Activated CD4-positive, alpha-beta T cell treated with anti-CD3 and anti-CD28 coated beads for 1 hour (primary cell): ENCODE results near the gene SLC2A8.

Experiments used
- DNase-seq: peaks from one replicate; pipeline ENCODE4 v3.0.0-alpha.2; 2020

The SLC2A8 gene

GRCh38 chr9:127403507-127404192 lies 6.7 kb downstream of the SLC2A8 start:
- DNase-seq, result no peak

- no peak for DNase-seq
Measured at GRCh38 chr9:127404631-127405030, 7.7 kb downstream of the SLC2A8 start.

GRCh38 chr9:127405344-127406125 lies 8.6 kb downstream of the SLC2A8 start:
- DNase-seq, result no peak

GRCh38 chr9:127406799-127407491 lies 10.0 kb downstream of the SLC2A8 start:
- no peak for DNase-seq

- no peak for DNase-seq
Measured at GRCh38 chr9:127407492-127407843, 10.5 kb downstream of the SLC2A8 start.

- DNase-seq, result no peak
Measured at GRCh38 chr9:127411122-127411521, 14.2 kb downstream of the SLC2A8 start.

- no peak for DNase-seq
Measured at GRCh38 chr9:127415141-127415540, 18.2 kb downstream of the SLC2A8 start.

- DNase-seq, result no peak
Measured at GRCh38 chr9:127415657-127416056, 18.7 kb downstream of the SLC2A8 start.

GRCh38 chr9:127417131-127418036 lies 20.4 kb downstream of the SLC2A8 start:
- no peak for DNase-seq

GRCh38 chr9:127418037-127418471 lies 21.1 kb downstream of the SLC2A8 start:
- no peak for DNase-seq

- no peak for DNase-seq
Measured at GRCh38 chr9:127419348-127419747, 22.4 kb downstream of the SLC2A8 start.

GRCh38 chr9:127421057-127421456 lies 24.1 kb downstream of the SLC2A8 start:
- no peak for DNase-seq

- no peak for DNase-seq
Measured at GRCh38 chr9:127422133-127422782, 25.3 kb downstream of the SLC2A8 start.

GRCh38 chr9:127422787-127423186 lies 25.8 kb downstream of the SLC2A8 start:
- DNase-seq, result no peak

GRCh38 chr9:127423476-127423933 lies 26.5 kb downstream of the SLC2A8 start:
- DNase-seq, result no peak

GRCh38 chr9:127423934-127424675 lies 27.1 kb downstream of the SLC2A8 start, which contains the start of gene ZNF79:
Gene ZNF79, plus strand, starts transcription at chr9:127424382. Its CDS starts 406 bp downstream, at chr9:127424788.
- DNase-seq, result peak; percentile 79

- no peak for DNase-seq
Measured at GRCh38 chr9:127424676-127424999, 27.7 kb downstream of the SLC2A8 start.

GRCh38 chr9:127426756-127427155 lies 29.8 kb downstream of the SLC2A8 start:
- DNase-seq, result no peak

GRCh38 chr9:127428348-127428747 lies 31.4 kb downstream of the SLC2A8 start:
- no peak for DNase-seq

GRCh38 chr9:127430415-127430814 lies 33.4 kb downstream of the SLC2A8 start:
- no peak for DNase-seq

GRCh38 chr9:127437497-127438264 lies 40.7 kb downstream of the SLC2A8 start:
- DNase-seq, result no peak
